Esophagus muscularis mucosa (tissue), 3 donors: ENCODE results near the gene MAP2K5.

Source experiments
- EP300 ChIP-seq: sonication (generic); formaldehyde crosslinking; IDR thresholded peaks from one replicate; pipeline ENCODE4 v1.6.1; 2017; ENCODE audit warnings: antibody characterized with exemption
- TF ChIP-seq, protein P1 (sequence below), 3 experiments: fragments of 200-600 bp in 2 of 3; fragments of 450-650 bp in 1 of 3; sonication (generic) in 2 of 3; IDR thresholded peaks; one replicate each; pipeline ENCODE4 v1.5.1; 2017 to 2019; ENCODE audit warnings: antibody characterized with exemption in 3 of 3, mild to moderate bottlenecking in 2 of 3, moderate library complexity in 1 of 3

DNA sequence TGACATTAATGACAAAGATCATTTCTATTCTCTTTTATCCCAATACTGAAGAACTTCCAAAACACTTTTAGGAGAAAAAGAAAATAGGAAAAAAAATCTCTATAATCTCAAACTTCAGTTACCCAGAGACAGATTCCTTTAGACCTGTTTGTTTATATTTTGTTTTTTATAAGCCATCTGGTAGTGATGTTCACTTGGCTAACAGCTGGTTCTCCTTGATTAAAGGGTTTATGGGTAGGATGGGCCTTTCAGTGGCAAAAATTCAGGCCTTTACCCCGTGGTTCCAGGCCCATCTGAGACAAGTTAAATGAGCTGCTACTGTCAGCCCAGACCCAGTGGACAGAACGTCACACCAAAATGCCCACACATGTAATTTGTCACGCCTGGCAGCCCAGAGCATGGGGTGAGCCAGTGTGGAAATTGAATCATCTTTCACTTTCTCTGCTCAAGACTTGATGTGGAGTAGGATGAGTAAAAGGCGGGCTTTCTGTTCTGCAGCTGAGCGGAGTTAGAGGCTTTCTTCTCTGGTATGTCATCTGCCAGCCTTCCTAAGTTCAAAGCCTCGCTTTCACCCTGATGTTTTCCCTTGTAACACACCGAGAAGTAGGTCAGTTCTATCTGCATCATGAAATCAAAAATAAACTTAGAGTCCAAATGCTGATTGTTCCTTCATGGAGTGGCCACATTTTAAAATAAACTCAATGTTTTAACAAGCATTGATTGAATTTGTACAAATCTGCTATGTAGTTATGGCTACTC is 220.3 kb downstream of the MAP2K5 start:
- TF ChIP-seq, protein P1, sequence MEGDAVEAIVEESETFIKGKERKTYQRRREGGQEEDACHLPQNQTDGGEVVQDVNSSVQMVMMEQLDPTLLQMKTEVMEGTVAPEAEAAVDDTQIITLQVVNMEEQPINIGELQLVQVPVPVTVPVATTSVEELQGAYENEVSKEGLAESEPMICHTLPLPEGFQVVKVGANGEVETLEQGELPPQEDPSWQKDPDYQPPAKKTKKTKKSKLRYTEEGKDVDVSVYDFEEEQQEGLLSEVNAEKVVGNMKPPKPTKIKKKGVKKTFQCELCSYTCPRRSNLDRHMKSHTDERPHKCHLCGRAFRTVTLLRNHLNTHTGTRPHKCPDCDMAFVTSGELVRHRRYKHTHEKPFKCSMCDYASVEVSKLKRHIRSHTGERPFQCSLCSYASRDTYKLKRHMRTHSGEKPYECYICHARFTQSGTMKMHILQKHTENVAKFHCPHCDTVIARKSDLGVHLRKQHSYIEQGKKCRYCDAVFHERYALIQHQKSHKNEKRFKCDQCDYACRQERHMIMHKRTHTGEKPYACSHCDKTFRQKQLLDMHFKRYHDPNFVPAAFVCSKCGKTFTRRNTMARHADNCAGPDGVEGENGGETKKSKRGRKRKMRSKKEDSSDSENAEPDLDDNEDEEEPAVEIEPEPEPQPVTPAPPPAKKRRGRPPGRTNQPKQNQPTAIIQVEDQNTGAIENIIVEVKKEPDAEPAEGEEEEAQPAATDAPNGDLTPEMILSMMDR (IDR thresholded peaks at IDR 0.05), result no peak
- TF ChIP-seq EP300, result no peak
